ENCODE measurements around the gene ADGRF3.

Gene ADGRF3

DNA sequence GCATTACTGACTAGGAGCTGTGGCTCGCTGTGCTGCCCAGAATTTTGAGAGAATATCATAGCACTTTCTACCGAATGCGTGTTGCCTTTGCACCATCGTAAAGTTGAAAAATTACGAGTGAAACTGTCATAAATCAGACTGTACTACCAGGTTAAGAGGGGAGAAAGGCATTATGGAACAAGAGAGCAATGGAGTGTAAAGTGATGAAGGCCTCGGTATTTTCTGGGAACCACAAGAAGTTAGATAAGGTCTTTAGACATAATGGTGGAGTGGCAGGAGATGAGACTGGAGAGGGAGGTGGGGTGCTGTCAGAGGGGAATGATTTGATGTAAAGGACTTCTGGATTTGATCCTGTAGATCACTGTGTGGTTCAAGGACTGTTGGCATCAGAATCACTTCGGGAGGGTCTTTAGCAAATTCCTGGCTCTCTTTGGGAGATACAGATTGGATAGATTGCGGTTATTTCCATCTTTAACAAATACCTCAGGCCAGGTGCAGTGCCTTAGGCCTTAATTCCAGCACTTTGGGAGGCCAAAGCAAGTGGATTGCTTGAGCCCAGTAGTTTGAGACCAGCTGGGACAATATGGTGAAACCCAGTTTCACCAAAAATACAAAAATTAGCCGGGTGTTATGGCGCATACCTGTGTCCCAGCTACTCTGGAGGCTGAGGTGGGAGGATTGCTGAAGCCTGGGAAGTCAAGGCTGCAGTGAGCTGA, 4.9 kb upstream of the ADGRF3 start:
- H3K27ac ChIP-seq (replicated peaks), result no peak overlapping the region
- no peak for DNase-seq (ENCODE audit: low read depth in 1 of 2, low spot score in 1 of 2)

DNA sequence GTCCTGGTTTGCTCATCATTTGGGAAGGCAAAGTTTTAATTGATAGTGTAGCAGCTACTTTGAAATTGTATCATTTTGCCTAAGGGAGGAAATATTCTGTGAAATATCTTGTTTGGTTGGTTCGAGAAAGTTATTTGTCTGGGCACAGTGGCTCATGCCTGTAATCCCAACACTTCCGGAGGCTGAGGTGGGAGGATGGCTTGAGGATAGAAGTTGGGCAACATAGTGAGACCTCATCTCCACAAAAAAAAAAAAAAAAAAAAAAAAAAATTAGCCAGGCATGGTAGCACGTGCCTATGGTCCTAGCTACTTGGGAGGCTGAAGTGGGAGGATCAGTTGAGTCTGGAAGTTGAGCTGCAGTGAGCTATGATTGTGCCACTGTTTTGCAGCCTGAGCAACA, 3.1 kb upstream of the ADGRF3 start:
- peak; percentile 19 to 39 for DNase-seq (ENCODE audit: low read depth in 1 of 2, low spot score in 1 of 2)
- H3K4me3 ChIP-seq (replicated peaks; ENCODE audit: insufficient read depth, low read length), result no peak overlapping the region
- H3K27me3 ChIP-seq (ENCODE audit: insufficient read depth, poor library complexity, severe bottlenecking), result no peaks in the 10 kb centered on the region
- H3K27ac ChIP-seq (replicated peaks), result no peak overlapping the region
- TF ChIP-seq GABPA (IDR thresholded peaks at IDR 0.05; ENCODE audit: low read depth) (no peak), POLR2AphosphoS5 (IDR thresholded peaks at IDR 0.05; ENCODE audit: low read depth) (no peak), SPI1 (IDR thresholded peaks at IDR 0.05; ENCODE audit: borderline replicate concordance, low read depth) (no peak)
- TF ChIP-seq, protein P1, sequence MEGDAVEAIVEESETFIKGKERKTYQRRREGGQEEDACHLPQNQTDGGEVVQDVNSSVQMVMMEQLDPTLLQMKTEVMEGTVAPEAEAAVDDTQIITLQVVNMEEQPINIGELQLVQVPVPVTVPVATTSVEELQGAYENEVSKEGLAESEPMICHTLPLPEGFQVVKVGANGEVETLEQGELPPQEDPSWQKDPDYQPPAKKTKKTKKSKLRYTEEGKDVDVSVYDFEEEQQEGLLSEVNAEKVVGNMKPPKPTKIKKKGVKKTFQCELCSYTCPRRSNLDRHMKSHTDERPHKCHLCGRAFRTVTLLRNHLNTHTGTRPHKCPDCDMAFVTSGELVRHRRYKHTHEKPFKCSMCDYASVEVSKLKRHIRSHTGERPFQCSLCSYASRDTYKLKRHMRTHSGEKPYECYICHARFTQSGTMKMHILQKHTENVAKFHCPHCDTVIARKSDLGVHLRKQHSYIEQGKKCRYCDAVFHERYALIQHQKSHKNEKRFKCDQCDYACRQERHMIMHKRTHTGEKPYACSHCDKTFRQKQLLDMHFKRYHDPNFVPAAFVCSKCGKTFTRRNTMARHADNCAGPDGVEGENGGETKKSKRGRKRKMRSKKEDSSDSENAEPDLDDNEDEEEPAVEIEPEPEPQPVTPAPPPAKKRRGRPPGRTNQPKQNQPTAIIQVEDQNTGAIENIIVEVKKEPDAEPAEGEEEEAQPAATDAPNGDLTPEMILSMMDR (IDR thresholded peaks at IDR 0.05; ENCODE audit: insufficient read depth, low read length), result no peak
- TF ChIP-seq, protein P2, sequence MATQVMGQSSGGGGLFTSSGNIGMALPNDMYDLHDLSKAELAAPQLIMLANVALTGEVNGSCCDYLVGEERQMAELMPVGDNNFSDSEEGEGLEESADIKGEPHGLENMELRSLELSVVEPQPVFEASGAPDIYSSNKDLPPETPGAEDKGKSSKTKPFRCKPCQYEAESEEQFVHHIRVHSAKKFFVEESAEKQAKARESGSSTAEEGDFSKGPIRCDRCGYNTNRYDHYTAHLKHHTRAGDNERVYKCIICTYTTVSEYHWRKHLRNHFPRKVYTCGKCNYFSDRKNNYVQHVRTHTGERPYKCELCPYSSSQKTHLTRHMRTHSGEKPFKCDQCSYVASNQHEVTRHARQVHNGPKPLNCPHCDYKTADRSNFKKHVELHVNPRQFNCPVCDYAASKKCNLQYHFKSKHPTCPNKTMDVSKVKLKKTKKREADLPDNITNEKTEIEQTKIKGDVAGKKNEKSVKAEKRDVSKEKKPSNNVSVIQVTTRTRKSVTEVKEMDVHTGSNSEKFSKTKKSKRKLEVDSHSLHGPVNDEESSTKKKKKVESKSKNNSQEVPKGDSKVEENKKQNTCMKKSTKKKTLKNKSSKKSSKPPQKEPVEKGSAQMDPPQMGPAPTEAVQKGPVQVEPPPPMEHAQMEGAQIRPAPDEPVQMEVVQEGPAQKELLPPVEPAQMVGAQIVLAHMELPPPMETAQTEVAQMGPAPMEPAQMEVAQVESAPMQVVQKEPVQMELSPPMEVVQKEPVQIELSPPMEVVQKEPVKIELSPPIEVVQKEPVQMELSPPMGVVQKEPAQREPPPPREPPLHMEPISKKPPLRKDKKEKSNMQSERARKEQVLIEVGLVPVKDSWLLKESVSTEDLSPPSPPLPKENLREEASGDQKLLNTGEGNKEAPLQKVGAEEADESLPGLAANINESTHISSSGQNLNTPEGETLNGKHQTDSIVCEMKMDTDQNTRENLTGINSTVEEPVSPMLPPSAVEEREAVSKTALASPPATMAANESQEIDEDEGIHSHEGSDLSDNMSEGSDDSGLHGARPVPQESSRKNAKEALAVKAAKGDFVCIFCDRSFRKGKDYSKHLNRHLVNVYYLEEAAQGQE (IDR thresholded peaks at IDR 0.05; ENCODE audit: insufficient replicate concordance, low read depth), result no peak

More for the DNA sequence above, 4.9 kb upstream of the ADGRF3 start:
- Histone ChIP-seq H3K27me3 (ENCODE audit: insufficient read depth, poor library complexity, severe bottlenecking) (no peaks in the 10 kb centered on the region), H3K4me3 (replicated peaks; ENCODE audit: insufficient read depth, low read length) (no peak overlapping the region)
- TF ChIP-seq, protein P1 (IDR thresholded peaks at IDR 0.05; ENCODE audit: insufficient read depth, low read length), result no peak
- TF ChIP-seq, protein P2 (IDR thresholded peaks at IDR 0.05; ENCODE audit: insufficient replicate concordance, low read depth), result no peak
- no peak for TF ChIP-seq POLR2AphosphoS5 (IDR thresholded peaks at IDR 0.05; ENCODE audit: low read depth)
- no peak for TF ChIP-seq SPI1 (IDR thresholded peaks at IDR 0.05; ENCODE audit: borderline replicate concordance, low read depth)
- no peak for TF ChIP-seq GABPA (IDR thresholded peaks at IDR 0.05; ENCODE audit: low read depth)

DNA sequence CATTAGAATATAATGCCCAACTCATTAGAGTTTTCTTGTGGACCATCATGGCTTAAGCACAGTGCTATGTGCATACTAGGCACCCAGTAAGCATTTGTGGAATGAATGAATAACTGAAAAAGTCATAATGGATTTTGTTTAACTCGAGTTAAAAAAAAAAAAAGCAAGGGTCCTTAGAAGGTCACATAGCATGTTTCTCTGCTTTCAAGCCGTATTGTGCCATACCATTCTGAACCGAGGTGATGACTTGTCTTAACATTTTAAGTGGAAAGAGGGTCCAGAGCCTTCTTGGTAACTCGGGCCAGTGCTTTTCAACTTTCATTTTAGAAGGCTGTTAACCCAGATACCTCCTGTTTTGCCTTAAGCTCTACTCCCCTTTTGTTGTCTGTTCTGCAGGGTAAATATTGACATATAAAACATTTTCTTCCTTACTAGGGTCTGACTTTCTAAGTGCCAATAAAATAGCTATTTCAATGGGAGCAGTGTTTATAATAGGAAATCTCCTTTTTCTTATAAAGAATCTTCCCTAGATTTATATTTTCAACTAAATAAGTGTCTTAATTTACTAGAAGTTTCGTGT, 787 bp upstream of the ADGRF3 start:
- Histone ChIP-seq H3K27ac (replicated peaks) (peak overlapping the region; percentile 86), H3K4me3 (replicated peaks; ENCODE audit: insufficient read depth, low read length) (peak overlapping the region; percentile 81), H3K27me3 (ENCODE audit: insufficient read depth, poor library complexity, severe bottlenecking) (no peaks in the 10 kb centered on the region)
- DNase-seq (ENCODE audit: low read depth in 1 of 2, low spot score in 1 of 2), result no peak
- TF ChIP-seq SPI1 (IDR thresholded peaks at IDR 0.05; ENCODE audit: borderline replicate concordance, low read depth), result no peak
- TF ChIP-seq, protein P1 (IDR thresholded peaks at IDR 0.05; ENCODE audit: insufficient read depth, low read length), result no peak
- TF ChIP-seq, protein P2 (IDR thresholded peaks at IDR 0.05; ENCODE audit: insufficient replicate concordance, low read depth), result no peak
- no peak for TF ChIP-seq POLR2AphosphoS5 (IDR thresholded peaks at IDR 0.05; ENCODE audit: low read depth)
- TF ChIP-seq GABPA (IDR thresholded peaks at IDR 0.05; ENCODE audit: low read depth), result no peak

All from HL-60 (cell line).